ENCODE measurements around the gene ZC4H2.
"Not testable (repeated sequence)": the region's sequence is repeated elsewhere in the genome, so short reads cannot be mapped to it uniquely, and the experiment has no call there.

ZC4H2 gene, protein sequence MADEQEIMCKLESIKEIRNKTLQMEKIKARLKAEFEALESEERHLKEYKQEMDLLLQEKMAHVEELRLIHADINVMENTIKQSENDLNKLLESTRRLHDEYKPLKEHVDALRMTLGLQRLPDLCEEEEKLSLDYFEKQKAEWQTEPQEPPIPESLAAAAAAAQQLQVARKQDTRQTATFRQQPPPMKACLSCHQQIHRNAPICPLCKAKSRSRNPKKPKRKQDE

DNA sequence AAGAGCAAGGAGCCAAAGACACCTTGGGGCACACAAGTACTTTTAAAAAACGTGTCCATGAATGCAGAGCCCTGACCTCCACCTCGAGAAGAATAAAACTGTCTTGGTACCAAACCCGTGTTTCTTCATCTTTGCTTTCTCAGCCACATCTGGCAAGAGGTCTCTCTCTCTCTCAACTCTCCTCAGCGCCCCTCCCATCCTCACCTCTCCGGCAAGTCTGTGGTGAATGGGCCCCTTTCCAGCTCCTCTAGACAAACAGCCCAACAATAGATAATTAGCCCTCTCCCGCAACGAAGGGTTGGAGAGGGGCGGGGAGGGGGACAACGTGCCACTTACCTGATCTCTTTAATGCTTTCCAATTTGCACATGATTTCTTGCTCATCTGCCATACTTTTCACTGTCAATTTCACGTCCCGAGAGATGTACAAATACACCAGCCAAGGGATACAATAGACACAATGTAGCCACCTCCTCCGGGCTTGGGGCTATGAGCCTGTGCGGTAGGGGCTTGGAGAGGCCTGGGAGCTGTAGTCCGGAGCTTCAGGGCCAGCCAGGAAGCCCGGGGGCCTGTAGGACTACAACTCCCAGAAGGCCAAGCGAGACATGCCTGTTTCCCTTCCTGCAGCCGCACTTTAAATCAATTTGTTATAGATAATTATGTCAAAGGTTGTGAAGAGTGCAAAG, at the start of gene ZC4H2:
Gene ZC4H2, minus strand, starts transcription at position 462 of the 684 bp plus-strand sequence. Its CDS starts 73 bp downstream, at position 389.
- DNase-seq: peak; percentile 63 to 93 (median 81)

DNA sequence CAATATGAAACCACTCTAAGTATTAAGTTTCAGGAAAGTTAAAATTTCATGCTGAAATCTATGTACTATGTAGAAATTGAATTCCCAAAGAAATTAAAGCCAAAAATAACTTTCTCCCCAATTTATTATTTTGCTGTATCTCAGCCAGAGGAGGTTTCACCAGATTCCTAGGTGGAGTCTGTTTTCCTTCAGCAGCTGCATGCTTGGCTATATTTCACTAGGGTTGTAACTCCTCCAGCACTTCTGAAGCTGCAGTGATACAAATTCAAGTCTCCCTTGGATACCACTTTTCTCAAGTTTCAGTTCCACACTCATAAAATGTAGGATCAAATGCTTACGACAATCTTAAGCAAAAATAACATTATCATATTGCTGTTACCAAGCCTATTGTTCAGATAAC, 41.2 kb upstream of the ZC4H2 start:
- intact Hi-C loops (cut with DNase I): no loop called here
- no peak for DNase-seq

More for the DNA sequence above, at the start of gene ZC4H2:
- intact Hi-C loops (cut with DNase I): no loop called here

DNA sequence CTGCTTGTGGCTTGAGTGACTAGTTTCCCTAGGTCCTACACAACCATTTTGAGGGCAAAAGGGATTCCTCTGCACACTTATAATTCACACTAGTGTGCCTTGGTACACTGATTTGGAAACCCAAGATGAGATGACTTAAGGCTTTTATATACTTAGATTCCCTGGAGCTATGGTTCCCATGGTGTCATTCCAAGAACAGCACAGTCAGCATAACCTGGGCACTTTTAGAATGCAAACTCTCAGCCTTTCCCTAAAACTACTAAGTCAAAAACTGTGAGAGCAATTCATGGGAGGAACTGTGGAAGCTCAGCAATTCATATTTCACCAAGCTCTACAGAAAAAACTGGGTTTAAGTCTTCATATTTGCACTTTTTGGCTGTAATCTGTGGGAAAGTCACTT, 38.0 kb upstream of the ZC4H2 start:
- DNase-seq: no peak
- intact Hi-C loops (cut with DNase I): no loop called here

DNA sequence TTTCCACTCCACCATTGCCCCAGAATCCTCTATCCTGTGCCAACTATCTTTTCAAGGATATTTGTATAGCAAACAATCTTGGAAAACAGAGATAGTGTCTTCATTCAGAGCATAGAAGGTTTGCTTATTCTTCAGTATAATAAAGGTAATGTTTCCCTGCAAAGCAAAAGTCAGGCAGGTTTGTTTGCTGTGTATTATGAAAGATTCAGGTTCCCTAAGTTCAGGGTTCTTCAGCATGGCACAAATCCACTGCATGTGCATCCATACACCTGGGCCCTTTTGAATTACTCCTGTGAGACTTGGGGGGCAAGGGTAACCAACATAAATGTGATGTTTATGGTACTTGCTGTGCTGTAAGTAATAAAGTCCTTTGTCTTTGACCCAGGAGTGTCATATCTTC, 33.2 kb upstream of the ZC4H2 start:
- DNase-seq: no peak
- intact Hi-C loops (cut with DNase I): no loop called here

DNA sequence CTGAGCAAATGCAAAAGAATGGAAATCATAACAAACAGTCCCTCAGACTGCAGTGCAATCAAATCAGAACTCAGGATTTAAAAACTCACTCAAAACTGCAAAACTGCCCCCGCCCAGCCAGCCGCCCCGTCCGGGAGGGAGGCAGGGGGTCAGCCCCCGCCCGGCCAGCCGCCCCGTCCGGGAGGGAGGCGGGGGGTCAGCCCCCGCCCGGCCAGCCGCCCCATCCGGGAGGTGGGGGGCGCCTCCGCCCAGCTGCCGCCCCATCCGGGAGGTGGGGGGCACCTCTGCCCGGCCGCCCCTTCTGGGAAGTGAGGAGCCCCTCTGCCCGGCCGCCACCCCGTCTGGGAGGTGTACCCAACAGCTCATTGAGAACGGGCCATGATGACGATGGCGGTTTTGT, 26.0 kb upstream of the ZC4H2 start:
- intact Hi-C loops (cut with DNase I); DNase-seq: not testable (repeated sequence)

DNA sequence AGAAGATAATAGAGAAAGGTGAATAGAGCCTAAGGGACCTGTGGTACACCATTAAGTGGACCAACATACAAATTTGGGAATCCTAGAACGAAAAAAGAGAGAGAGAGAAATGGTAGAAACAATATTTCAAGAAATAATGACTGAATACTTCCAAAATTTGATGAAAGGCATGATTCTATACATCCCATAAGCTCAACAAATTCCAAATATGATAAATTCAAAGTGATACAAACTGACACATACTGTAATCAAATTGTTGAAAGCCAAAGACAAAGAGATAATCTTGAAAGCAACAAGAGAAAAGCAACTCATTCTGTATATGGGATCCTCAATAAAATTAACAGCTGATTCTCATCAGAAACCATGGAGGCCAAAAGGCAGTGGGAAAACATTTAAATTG, 20.6 kb upstream of the ZC4H2 start:
- DNase-seq: no peak
- intact Hi-C loops (cut with DNase I): no loop called here

DNA sequence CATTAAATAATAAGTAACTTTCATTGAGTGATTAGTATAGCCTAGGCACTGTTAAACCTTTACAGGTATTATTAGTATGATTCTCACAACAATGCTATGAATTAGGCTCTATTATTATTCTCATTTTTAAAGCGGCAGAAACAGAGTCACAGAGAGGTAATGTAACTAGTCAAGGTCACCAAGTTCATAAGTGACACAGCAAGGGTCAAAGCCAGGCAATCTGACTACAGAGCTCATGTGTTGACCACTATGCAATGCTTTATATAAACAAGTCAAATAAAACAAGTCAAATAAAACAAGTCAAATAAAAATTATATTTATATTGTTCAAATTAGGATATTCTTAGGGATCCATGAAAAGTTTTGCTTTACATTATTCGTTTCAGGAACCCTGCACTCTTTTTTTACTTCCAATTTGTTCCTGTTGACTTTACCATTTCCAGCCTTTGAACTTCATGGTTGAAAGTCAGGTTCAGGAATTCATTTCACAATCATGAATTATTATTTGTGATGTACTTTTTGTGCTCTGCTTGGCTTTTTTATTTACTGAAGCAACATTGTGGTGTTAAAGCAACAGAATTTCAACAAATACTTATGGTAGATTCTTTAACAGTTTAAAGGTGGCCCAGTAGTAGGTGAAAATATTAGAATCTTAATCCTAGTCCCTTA, 18.0 kb upstream of the ZC4H2 start:
- intact Hi-C loops (cut with DNase I): no loop called here
- no peak for DNase-seq

DNA sequence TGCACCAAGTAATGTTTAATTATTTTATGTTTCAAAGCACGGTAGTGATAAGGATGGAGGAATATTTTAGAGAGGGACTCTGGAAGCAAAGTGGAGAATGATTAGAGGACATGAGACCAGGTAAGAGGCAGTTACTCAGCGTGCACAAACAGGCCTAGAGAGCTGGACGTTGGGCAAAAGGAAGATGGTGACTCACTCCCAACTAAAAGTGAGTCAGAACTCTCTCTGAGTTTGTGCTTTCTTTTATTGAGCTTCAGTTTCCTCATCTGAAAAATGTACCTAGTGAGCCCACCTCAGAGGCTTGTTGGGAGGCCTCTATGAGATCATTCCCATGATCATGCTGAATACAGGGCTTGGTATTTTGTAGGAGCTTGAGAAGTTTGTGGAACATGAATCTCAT, 1.6 kb upstream of the ZC4H2 start:
- DNase-seq: no peak
- intact Hi-C loops (cut with DNase I): no loop called here

DNA sequence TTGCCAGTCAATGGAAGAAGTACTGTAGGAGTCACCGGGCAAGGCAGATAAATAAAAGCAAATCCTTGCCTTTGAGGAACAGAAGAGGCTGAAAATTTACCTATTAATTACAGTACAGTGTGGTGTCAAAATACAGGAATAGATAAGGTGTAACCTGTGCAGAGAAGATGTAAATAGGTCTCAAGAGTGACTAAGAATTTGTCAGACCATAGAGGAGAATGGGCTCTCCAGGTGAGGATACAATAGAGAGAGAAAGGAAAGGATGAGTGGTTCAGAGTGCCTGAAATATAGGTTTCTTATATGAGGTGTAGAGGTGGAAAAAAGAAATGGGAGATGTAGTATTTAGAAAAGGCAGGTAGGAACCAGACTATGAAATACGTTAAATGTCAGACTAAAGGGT, 801 bp upstream of the ZC4H2 start:
- DNase-seq: no peak
- intact Hi-C loops (cut with DNase I): no loop called here

DNA sequence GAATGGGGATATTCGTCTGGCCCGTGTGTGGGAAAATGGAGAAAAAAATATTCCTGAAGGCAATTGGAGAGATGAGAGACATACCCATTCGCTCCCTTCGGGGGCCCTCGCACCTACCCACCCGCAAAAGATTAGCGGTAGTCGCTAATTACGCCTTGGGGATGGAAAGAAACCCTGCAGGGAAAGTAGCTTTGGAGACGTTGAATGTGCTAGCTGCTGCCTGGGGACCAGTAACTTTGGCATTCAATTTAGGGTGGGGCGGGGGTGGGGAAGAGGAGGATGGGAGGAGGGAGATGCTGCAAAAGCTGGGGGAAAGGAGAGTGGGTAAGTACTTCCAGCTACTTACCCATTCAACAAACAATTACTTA, 407 bp upstream of the ZC4H2 start:
- intact Hi-C loops (cut with DNase I): no loop called here

DNA sequence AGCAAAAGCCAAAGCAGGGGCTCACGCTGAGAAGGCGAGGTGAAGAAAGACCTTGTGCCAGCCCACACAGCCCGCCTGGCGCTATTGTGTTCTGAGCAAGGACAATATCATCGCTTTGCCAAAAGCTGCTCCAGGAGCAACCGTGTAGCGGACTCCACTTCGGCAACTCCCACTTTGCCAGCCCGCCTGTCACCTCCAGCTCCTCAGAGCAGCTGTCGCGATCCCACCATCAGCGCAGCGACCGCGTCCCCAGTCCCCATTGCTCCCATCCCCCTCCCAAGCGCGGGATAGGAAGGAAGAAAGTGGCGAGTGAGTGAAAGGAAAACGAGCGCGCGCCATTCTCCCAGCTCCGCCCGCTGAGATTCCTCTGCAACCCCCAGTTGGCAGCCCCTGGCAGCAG, 759 bp downstream of the ZC4H2 start:
- DNase-seq: peak in 38 of 42 donors; percentile 3 to 52 (median 23)
- intact Hi-C loops (cut with DNase I): no loop called here

More for the DNA sequence above, 407 bp upstream of the ZC4H2 start:
- peak in 2 of 42 donors; percentile 3 to 30 for DNase-seq

DNA sequence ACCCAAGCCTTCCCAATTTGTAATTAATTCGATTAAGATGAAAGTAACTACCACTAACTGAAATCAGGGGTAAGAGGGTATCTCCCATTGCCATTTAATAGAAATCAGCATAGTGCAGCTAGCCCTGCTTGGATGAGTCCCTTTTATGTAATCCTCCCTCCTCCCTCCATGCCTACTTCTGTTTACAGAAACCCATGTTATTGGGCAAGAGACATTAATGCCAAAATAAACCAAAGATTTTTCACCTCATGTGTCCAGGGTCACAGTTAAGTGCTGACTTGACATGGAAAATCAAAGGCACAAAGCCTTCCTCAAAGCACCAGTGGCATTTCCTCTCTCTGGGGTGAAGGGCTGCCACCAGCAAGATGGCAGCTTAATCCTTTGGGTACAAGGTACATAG, 50.8 kb downstream of the ZC4H2 start:
- no peak for DNase-seq
- intact Hi-C loops (cut with DNase I): no loop called here

DNA sequence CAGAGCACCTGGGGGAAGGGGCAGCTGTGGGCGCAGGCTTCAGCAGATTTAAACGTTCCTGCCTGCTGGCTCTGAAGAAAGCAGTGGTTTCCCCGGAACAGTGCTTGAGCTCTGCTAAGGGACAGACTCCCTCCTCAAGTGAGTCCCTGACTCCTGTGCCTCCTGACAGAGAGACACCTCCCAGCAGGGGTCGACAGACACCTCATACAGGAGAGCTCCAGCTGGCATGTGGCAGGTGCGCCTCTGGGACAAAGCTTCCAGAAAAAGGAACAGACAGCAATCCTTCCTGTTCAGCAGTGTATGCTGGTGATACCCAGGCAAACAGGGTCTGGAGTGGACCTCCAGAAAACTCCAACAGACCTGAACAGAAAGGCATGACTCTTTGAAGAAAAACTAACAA, 68.1 kb downstream of the ZC4H2 start:
- no peak for DNase-seq
- intact Hi-C loops (cut with DNase I): no loop called here

DNA sequence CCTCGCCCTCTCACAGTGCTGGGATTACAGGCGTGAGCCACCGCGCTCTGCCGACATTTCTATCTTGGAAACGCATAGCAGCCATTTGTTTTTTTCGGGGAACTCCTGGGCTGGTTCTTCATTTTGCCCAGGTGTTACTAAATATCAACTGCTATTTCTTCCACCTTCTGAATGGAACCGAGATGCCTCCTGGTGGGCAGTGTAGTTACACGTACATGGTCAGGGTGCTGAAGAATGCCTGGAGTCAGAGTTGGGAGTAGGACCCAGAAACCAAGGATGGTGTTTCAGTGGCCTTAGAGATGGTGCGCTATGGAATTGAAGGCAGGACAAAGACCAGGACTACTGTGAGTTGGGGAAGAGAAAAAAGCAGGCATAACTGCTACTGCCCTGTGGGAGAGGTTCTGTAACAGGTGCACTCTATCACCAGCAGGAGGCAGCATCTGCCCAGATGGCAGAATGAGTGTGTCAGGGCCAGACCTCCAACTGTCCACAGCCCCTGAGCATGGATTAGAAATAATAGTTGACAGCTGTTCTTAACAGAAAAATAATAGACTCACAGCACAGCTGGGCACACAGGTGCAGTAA, 81.7 kb downstream of the ZC4H2 start:
- intact Hi-C loops (cut with DNase I): no loop called here
- peak in 14 of 42 donors; percentile 1 to 46 (median 9) for DNase-seq

DNA sequence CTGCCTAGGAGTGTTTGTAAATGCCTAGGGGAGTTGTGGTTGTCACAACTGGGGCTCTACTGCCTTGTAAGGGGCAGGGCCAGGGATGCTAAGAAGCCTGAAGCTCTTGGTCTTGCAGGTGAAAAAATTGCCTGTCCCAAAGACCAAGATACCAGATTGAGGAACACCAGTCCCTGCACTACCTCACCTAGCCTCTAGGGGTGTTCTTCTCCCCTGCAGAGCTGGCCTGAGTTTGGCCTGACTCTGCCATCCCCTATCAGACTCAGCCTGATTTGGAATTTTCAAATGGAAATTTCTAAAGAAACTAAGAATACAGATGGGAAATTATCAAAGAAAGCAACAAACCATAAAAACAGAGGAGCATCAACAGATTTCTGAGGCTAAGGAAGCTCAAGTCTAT, 90.4 kb downstream of the ZC4H2 start:
- intact Hi-C loops (cut with DNase I): no loop called here

DNA sequence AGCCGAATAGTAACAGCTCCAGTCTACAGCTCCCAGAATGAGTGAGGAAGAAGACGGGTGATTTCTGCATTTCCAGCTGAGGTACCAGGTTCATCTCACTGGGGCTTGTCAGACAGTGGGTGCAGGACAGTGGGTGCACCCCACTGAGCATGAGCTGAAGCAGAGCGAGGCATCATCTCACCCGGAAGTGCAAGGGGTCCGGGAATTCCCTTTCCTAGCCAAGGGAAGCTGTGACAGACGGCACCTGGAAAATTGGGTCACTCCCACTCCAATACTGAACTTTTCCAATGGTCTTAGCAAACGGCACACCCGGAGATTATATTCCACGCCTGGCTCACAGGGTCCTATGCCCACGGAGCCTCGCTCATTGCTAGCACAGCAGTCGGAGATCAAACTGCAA, 97.5 kb downstream of the ZC4H2 start:
- DNase-seq; intact Hi-C loops (cut with DNase I): not testable (repeated sequence)

More for the DNA sequence above, 90.4 kb downstream of the ZC4H2 start:
- DNase-seq: peak in 2 of 42 donors; percentile 0 to 42

DNA sequence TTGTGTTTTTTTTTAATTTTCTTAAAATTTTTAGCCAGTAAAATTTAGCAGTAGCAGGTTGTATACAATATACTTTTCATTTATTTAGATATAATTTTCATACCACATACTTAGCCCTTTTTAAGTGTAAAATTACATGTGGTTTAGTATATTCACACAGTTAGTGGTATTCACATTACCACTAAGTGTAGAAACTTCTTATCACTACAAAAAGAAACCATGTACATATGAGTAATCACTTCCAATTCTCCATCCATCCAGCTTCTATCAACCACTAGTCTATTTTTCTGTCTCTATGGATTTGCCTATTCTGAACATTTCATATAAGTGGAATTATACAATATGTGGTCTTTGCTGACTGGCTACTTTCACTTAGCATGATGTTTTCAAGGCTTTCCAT, 109.0 kb downstream of the ZC4H2 start:
- DNase-seq: no peak
- intact Hi-C loops (cut with DNase I): no loop called here
